Tibial nerve (tissue), 3 donors: ENCODE data around the gene CEBPG.

Experiments used
- CTCF ChIP-seq, 5 experiments: fragments of 200-600 bp in 3 of 5; fragments of 450-650 bp in 2 of 5; sonication (generic) in 3 of 5; IDR thresholded peaks; one replicate each; pipeline ENCODE4 v1.5.1; 2016 to 2019; ENCODE audit warnings: antibody characterized with exemption in 5 of 5, mild to moderate bottlenecking in 3 of 5, moderate library complexity in 2 of 5
- POLR2A ChIP-seq, 2 donors: fragments of 450-650 bp; IDR thresholded peaks; one replicate each; pipeline ENCODE4 v1.6.1; 2017; ENCODE audit warnings: antibody characterized with exemption in 2 of 2, mild to moderate bottlenecking in 2 of 2, moderate library complexity in 2 of 2

- no peak for TF ChIP-seq CTCF (IDR thresholded peaks at IDR 0.05)
- no peak for TF ChIP-seq POLR2A (IDR thresholded peaks at IDR 0.05)
Observed at GRCh38 chr19:33429891-33430673, 56.6 kb downstream of the CEBPG start.
